ENCODE measurements around the gene KREMEN1. TPM values are rescaled to one million over a fixed set of nuclear protein-coding genes. Genes with fewer than 3 reads are reported as not detected.

The KREMEN1 gene
- total and polyA plus RNA-seq, 9 of the 15 experiments (the other 6 are each of a cell fraction or from before 2014, with no cell fraction given) = 0.69 to 11.5 (median 4.3) TPM

- no peaks in the 10 kb centered on the region for H3K9me1 ChIP-seq (ENCODE audit: control insufficient read depth, insufficient read depth, low read length)
- ATAC-seq = no peak
- intact Hi-C loops (cut with micrococcal nuclease) = loop anchor here (10.0 kb wide), 1 partner anchor 94 kb away; no protein-coding TSS in a partner anchor
- no peak for DNase-seq (ENCODE audit: extremely low read depth in 1 of 4, low spot score in 3 of 4)
- FAIRE-seq = no peak
- no peaks in the 10 kb centered on the region for H3K27me3 ChIP-seq (ENCODE audit: control insufficient read depth in 2 of 2, insufficient read depth in 2 of 2, low read length in 2 of 2)
- no peak overlapping the region for H3K9ac ChIP-seq (ENCODE audit: insufficient read depth in 1 of 2, low read depth in 2 of 2, low read length in 2 of 2)
- H3K9me3 ChIP-seq (replicated peaks; ENCODE audit: control insufficient read depth, insufficient read depth, low read depth, low read length) = no peaks in the 10 kb centered on the region
- WGBS (ENCODE audit: insufficient coverage, low coverage, missing lambda C conversion rate) = 64% methylated on average over 6 of the region's 7 CpGs
- no peak overlapping the region for H3K4me3 ChIP-seq
- BruUV-seq (replicated peaks) = no TSS peak
- H4K20me1 ChIP-seq (replicated peaks; ENCODE audit: control insufficient read depth, insufficient read depth, low read length) = no peaks in the 10 kb centered on the region
- in situ Hi-C loops (cut with MboI) = no loop called here
- ChIA-PET POLR2A (no interaction called here), CTCF (ENCODE audit: low intra/inter-chr PET ratio) (interaction anchor here (0.6 kb wide), 1 partner anchor 17 kb away, joined by 3 read pairs; no protein-coding TSS in a partner anchor)
- TF ChIP-seq PRDM10 (IDR thresholded peaks at IDR 0.05; ENCODE audit: partially characterized antibody) = no peak
- no peak for TF ChIP-seq IFI16 (CRISPR knock-in tag; IDR thresholded peaks at IDR 0.05)
- no peak for TF ChIP-seq XRCC5 (IDR thresholded peaks at IDR 0.05; ENCODE audit: low read depth, low read length)
- TF ChIP-seq EWSR1 (IDR thresholded peaks at IDR 0.05; ENCODE audit: borderline replicate concordance, low read depth, partially characterized antibody) = no peak
- TF ChIP-seq ZNF277 (CRISPR knock-in tag; IDR thresholded peaks at IDR 0.05; ENCODE audit: borderline replicate concordance) = no peak
- no peak for TF ChIP-seq NFXL1 (CRISPR knock-in tag; IDR thresholded peaks at IDR 0.05)
- TF ChIP-seq, protein P1, sequence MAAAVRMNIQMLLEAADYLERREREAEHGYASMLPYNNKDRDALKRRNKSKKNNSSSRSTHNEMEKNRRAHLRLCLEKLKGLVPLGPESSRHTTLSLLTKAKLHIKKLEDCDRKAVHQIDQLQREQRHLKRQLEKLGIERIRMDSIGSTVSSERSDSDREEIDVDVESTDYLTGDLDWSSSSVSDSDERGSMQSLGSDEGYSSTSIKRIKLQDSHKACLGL (CRISPR knock-in tag; IDR thresholded peaks at IDR 0.05; ENCODE audit: borderline replicate concordance, poor library complexity, severe bottlenecking) = no peak
- TF ChIP-seq TSHZ1 (CRISPR knock-in tag; IDR thresholded peaks at IDR 0.05) = no peak
- TF ChIP-seq ZNF76 (CRISPR knock-in tag; IDR thresholded peaks at IDR 0.05; ENCODE audit: borderline replicate concordance) = no peak
- TF ChIP-seq CBFA2T3 (IDR thresholded peaks at IDR 0.05) = no peak
- no peak for TF ChIP-seq CBX2 (IDR thresholded peaks at IDR 0.05; ENCODE audit: insufficient read depth, low read length, poor library complexity, severe bottlenecking)
- peaks cover 4 to 7% of the 10 kb centered on the region in 2 experiments; a peak in 3 of 5 replicates for H3K4me1 ChIP-seq (replicated peaks in 1 of 2; ENCODE audit: control insufficient read depth in 2 of 2, insufficient read depth in 2 of 2, low read length in 2 of 2)
- H3K36me3 ChIP-seq (ENCODE audit: control insufficient read depth, insufficient read depth, low read length) = no peaks in the 10 kb centered on the region
- no peak overlapping the region for H3K4me2 ChIP-seq (ENCODE audit: insufficient read depth, low read length)
- H3K27ac ChIP-seq (ENCODE audit: extremely low read depth, low read depth, low read length) = no peak overlapping the region
- no peaks in the 10 kb centered on the region for H3K79me2 ChIP-seq (ENCODE audit: control insufficient read depth, insufficient read depth, low read length)
- no peak overlapping the region for H2AFZ ChIP-seq (ENCODE audit: low read depth, low read length)
Measured at GRCh38 chr22:29060931-29061330, 11.9 kb upstream of the KREMEN1 start.
